H9 (cell line): ENCODE measurements around the gene KLHDC1. TPM values are rescaled to one million over a fixed set of nuclear protein-coding genes. Genes with fewer than 3 reads are reported as not detected.

Experiments
- DNase-seq: peaks from one replicate; pipeline ENCODE4 v3.0.0-alpha.2; 2017
- H2AFZ ChIP-seq: one replicate; pipeline ENCODE4 v1.6.1; 2013; ENCODE audit warnings: mild to moderate bottlenecking, low read length, control low read depth, moderate library complexity
- H2AK5ac ChIP-seq: 2 replicates; pipeline ENCODE4 v1.6.1; 2013; ENCODE audit warnings: low read length, control low read depth, mixed read lengths; ENCODE audit not compliant: insufficient read length
- H2BK120ac ChIP-seq: one replicate; pipeline ENCODE4 v1.6.1; 2013; ENCODE audit warnings: low read depth, mild to moderate bottlenecking, low read length, control low read depth, inconsistent platforms; ENCODE audit not compliant: poor library complexity, severe bottlenecking
- H2BK12ac ChIP-seq: 2 replicates; pipeline ENCODE4 v1.6.1; 2013; ENCODE audit warnings: low read length, control low read depth, mixed read lengths, low read depth; ENCODE audit not compliant: insufficient read length
- H2BK15ac ChIP-seq: 2 replicates; pipeline ENCODE4 v1.6.1; 2013; ENCODE audit warnings: low read depth, low read length, control low read depth
- H2BK20ac ChIP-seq: one replicate; pipeline ENCODE4 v1.6.1; 2013; ENCODE audit warnings: low read depth, mild to moderate bottlenecking, low read length, control low read depth, inconsistent platforms; ENCODE audit not compliant: poor library complexity, severe bottlenecking
- H2BK5ac ChIP-seq: 2 replicates; pipeline ENCODE4 v1.6.1; 2013; ENCODE audit warnings: low read length, control low read depth, mixed read lengths; ENCODE audit not compliant: insufficient read length
- H3K14ac ChIP-seq: 2 replicates; pipeline ENCODE4 v1.6.1; 2013; ENCODE audit warnings: low read length, control low read depth; ENCODE audit not compliant: insufficient read depth
- H3K18ac ChIP-seq: 2 replicates; pipeline ENCODE4 v1.6.1; 2013; ENCODE audit warnings: low read depth, mild to moderate bottlenecking, mixed read lengths, low read length, control low read depth; ENCODE audit not compliant: insufficient read length
- H3K23ac ChIP-seq: 2 replicates; pipeline ENCODE4 v1.6.1; 2013; ENCODE audit warnings: low read length, control low read depth, mixed read lengths, low read depth; ENCODE audit not compliant: insufficient read length
- H3K23me2 ChIP-seq: 2 replicates; pipeline ENCODE4 v1.6.1; 2013; ENCODE audit warnings: low read depth, mild to moderate bottlenecking, mixed read lengths, low read length, control low read depth; ENCODE audit not compliant: insufficient read length, poor library complexity, severe bottlenecking
- H3K27ac ChIP-seq: 2 replicates; pipeline ENCODE4 v1.5.1; 2013; ENCODE audit warnings: low read length, control low read depth, mixed read lengths, low read depth; ENCODE audit not compliant: insufficient read length
- H3K27me3 ChIP-seq: 2 replicates; pipeline ENCODE4 v1.6.1; 2013; ENCODE audit warnings: low read length, control low read depth, inconsistent platforms; ENCODE audit not compliant: insufficient read depth
- H3K4ac ChIP-seq: 2 replicates; pipeline ENCODE4 v1.6.1; 2013; ENCODE audit warnings: low read depth, mild to moderate bottlenecking, control low read depth, inconsistent platforms, low read length, moderate library complexity
- H3K4me1 ChIP-seq: 2 replicates; pipeline ENCODE4 v1.6.1; 2013; ENCODE audit warnings: low read length, control low read depth, inconsistent platforms; ENCODE audit not compliant: insufficient read depth
- H3K4me2 ChIP-seq: 2 replicates; pipeline ENCODE4 v1.6.1; 2013; ENCODE audit warnings: low read length, control low read depth, mixed read lengths; ENCODE audit not compliant: insufficient read length, insufficient read depth
- H3K56ac ChIP-seq: 2 replicates; pipeline ENCODE4 v1.6.1; 2013; ENCODE audit warnings: low read depth, mild to moderate bottlenecking, mixed read lengths, low read length, control low read depth; ENCODE audit not compliant: insufficient read length
- H3K79me1 ChIP-seq: 2 replicates; pipeline ENCODE4 v1.6.1; 2013; ENCODE audit warnings: low read depth, mild to moderate bottlenecking, moderate library complexity, low read length, control low read depth, inconsistent platforms; ENCODE audit not compliant: insufficient read depth, poor library complexity, severe bottlenecking
- H3K79me2 ChIP-seq: 2 replicates; pipeline ENCODE4 v1.6.1; 2013; ENCODE audit warnings: low read length, control low read depth, inconsistent platforms; ENCODE audit not compliant: insufficient read depth
- H3K9ac ChIP-seq: 2 replicates; pipeline ENCODE4 v1.6.1; 2013; ENCODE audit warnings: low read length, control low read depth, mixed read lengths; ENCODE audit not compliant: insufficient read length; ENCODE audit errors: extremely low read depth
- H3K9me3 ChIP-seq: one replicate; pipeline ENCODE4 v1.6.1; 2013; ENCODE audit warnings: low read depth, low read length, inconsistent platforms; ENCODE audit not compliant: control insufficient read depth
- H3T11ph ChIP-seq: one replicate; pipeline ENCODE4 v1.6.1; 2013; ENCODE audit warnings: mild to moderate bottlenecking, low read length, control low read depth, inconsistent platforms
- H4K20me1 ChIP-seq: one replicate; pipeline ENCODE4 v1.6.1; 2013; ENCODE audit not compliant: control insufficient read depth, insufficient read length, insufficient read depth
- H4K5ac ChIP-seq: 2 replicates; pipeline ENCODE4 v1.6.1; 2013; ENCODE audit warnings: low read depth, mild to moderate bottlenecking, mixed read lengths, low read length, control low read depth; ENCODE audit not compliant: insufficient read length
- H4K8ac ChIP-seq: replicated peaks from 2 replicates; pipeline ENCODE4 v1.6.1; 2013; ENCODE audit warnings: low read length, control low read depth, mixed read lengths, low read depth; ENCODE audit not compliant: insufficient read length
- H4K91ac ChIP-seq: 2 replicates; pipeline ENCODE4 v1.6.1; 2013; ENCODE audit warnings: low read depth, mild to moderate bottlenecking, moderate library complexity, mixed read lengths, low read length, control low read depth; ENCODE audit not compliant: insufficient read length
- H3K27ac Mint-ChIP-seq, 3 experiments: 2 replicates in 2 of 3; 3 replicates in 1 of 3; pipeline ENCODE4 v1.8.0; 2020 to 2021; ENCODE audit warnings: mixed read lengths in 3 of 3, mild to moderate bottlenecking in 1 of 3, moderate library complexity in 1 of 3
- H3K27me3 Mint-ChIP-seq: 2 replicates; pipeline ENCODE4 v1.8.0; 2021; ENCODE audit warnings: low read depth, mild to moderate bottlenecking, moderate library complexity, mixed read lengths
- H3K36me3 Mint-ChIP-seq, 3 experiments: 2 replicates in 2 of 3; 3 replicates in 1 of 3; pipeline ENCODE4 v1.8.0; 2020 to 2021; ENCODE audit warnings: low read depth in 3 of 3, mixed read lengths in 3 of 3; ENCODE audit not compliant: insufficient read depth in 1 of 3
- H3K4me1 Mint-ChIP-seq, 2 experiments: 2 replicates each; pipeline ENCODE4 v1.8.0; 2020; ENCODE audit warnings: mixed read lengths in 2 of 2
- H3K4me3 Mint-ChIP-seq, 2 experiments: 2 replicates in 1 of 2; 3 replicates in 1 of 2; pipeline ENCODE4 v1.8.0; 2020 to 2021; ENCODE audit warnings: mild to moderate bottlenecking in 2 of 2, mixed read lengths in 2 of 2, moderate library complexity in 1 of 2
- H3K9me3 Mint-ChIP-seq, 2 experiments: 2 replicates in 1 of 2; 3 replicates in 1 of 2; pipeline ENCODE4 v1.8.0; 2020; ENCODE audit warnings: mild to moderate bottlenecking in 2 of 2, mixed read lengths in 2 of 2, moderate library complexity in 1 of 2
- WGBS: extraction: QIAGEN DNeasy Blood & Tissue Kit; methylation state at CpG from one replicate; pipeline ENCODE4 v1.1.7; 2013; ENCODE audit warnings: missing lambda C conversion rate, low lambda C conversion rate, mixed read lengths; ENCODE audit not compliant: insufficient read length; ENCODE audit errors: extremely low coverage; 5-methylcytosine and 5-hydroxymethylcytosine counted together
- total RNA-seq: library from RNA; stranded (reverse); gene quantifications from 2 replicates; pipeline ENCODE4 v1.2.1, GENCODE V29; 2021
- TF ChIP-seq, protein P1 (sequence below): fragments of 200-600 bp; sonication (generic); conservative IDR thresholded peaks from 3 replicates; pipeline ENCODE4 v1.8.0; 2021; ENCODE audit warnings: antibody characterized with exemption, mild to moderate bottlenecking

KLHDC1 gene
- total RNA-seq, 1 experiment from 2014 or later: not detected

DNA sequence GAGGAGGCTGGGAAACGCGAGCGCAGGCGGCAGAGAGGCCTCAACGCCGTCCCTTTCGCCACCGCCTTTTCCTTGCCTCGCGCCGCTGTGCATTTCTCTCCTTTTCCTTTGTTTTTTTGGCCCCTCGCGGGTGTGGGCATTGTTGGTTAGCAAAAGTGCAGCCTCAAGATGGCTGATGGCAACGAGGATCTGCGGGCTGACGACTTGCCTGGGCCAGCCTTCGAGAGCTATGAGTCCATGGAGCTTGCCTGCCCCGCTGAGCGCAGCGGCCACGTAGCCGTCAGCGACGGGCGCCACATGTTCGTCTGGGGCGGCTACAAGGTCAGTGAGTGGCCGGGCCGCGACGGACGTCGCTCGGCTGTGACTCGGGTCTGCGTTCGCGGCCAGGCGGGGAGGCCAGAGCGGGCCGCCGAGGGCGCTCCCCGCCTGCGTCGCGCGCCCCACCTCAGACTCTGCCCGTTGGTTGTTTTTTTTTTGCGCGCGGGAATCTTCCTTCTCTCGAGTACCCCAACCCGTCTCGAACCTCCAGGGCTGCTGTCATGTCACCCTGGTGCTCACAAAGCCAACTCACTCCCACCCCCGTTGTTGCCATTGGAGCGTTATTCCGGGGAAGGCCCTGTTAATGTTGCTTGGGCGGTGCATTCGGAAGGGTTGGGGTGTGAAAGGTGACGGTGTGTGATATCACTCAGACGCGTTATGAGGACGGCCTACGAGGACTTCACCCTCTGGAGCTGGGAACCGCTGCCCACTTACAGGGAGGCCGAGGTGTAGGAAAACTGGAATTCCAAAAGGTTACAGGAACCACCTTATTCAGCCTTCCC is 75.6 kb downstream of the KLHDC1 start:
- H3K56ac ChIP-seq: no peak overlapping the region
- no peak overlapping the region for H2BK15ac ChIP-seq
- peak; percentile 54 for DNase-seq
- H3K14ac ChIP-seq: peak overlapping the region; percentile 69
- H2AK5ac ChIP-seq: no peak overlapping the region
- H2BK5ac ChIP-seq: peak overlapping the region; percentile 91
- H3K79me2 ChIP-seq: peaks cover 5% of the 10 kb centered on the region; the same call in 1 of the 2 replicates
- Mint-ChIP-seq H3K27me3 (no peaks in the 10 kb centered on the region), H3K4me3 (peak overlapping the region; percentile 94 to 99), H3K4me1 (peaks cover 25% of the 10 kb centered on the region in 2 experiments), H3K27ac (peak overlapping the region; percentile 99 to 100 (median 100)), H3K9me3 (0 out of 5 replicates have a peak, but pooled peaks cover 0 to 3% of the 10 kb centered on the region in 2 experiments), H3K36me3 (peaks cover 0 to 5% (median 0%) of the 10 kb centered on the region in 3 experiments; a peak in 2 of 7 replicates)
- no peak overlapping the region; the same call in 1 of the 2 replicates for H3K4ac ChIP-seq
- peak overlapping the region; percentile 97 for H3K9ac ChIP-seq
- no peaks in the 10 kb centered on the region for H3K79me1 ChIP-seq
- H4K20me1 ChIP-seq: no peaks in the 10 kb centered on the region
- H3K23ac ChIP-seq: no peak overlapping the region
- no peak overlapping the region for H3T11ph ChIP-seq
- peak overlapping the region; percentile 52 for H2BK12ac ChIP-seq
- peak overlapping the region; percentile 1 for H4K91ac ChIP-seq
- H3K27me3 ChIP-seq: no peaks in the 10 kb centered on the region
- no peak overlapping the region for H2BK20ac ChIP-seq
- no CpG with 5 or more reads among the region's 67 CpGs for WGBS
- H3K23me2 ChIP-seq: peaks cover 18% of the 10 kb centered on the region
- peak overlapping the region; percentile 56 for H3K27ac ChIP-seq
- peak overlapping the region; percentile 95 for H3K18ac ChIP-seq
- peaks cover 5% of the 10 kb centered on the region for H3K4me1 ChIP-seq
- H2AFZ ChIP-seq: no peak overlapping the region
- no peaks in the 10 kb centered on the region for H3K9me3 ChIP-seq
- H3K4me2 ChIP-seq: peak overlapping the region; percentile 94
- no peak overlapping the region for H2BK120ac ChIP-seq
- peak overlapping the region; percentile 98 for H4K5ac ChIP-seq
- H4K8ac ChIP-seq: no peak overlapping the region
- TF ChIP-seq, protein P1, sequence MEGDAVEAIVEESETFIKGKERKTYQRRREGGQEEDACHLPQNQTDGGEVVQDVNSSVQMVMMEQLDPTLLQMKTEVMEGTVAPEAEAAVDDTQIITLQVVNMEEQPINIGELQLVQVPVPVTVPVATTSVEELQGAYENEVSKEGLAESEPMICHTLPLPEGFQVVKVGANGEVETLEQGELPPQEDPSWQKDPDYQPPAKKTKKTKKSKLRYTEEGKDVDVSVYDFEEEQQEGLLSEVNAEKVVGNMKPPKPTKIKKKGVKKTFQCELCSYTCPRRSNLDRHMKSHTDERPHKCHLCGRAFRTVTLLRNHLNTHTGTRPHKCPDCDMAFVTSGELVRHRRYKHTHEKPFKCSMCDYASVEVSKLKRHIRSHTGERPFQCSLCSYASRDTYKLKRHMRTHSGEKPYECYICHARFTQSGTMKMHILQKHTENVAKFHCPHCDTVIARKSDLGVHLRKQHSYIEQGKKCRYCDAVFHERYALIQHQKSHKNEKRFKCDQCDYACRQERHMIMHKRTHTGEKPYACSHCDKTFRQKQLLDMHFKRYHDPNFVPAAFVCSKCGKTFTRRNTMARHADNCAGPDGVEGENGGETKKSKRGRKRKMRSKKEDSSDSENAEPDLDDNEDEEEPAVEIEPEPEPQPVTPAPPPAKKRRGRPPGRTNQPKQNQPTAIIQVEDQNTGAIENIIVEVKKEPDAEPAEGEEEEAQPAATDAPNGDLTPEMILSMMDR: no peak
